ENCODE measurements around the gene CRYGB. TPM values are rescaled to one million over a fixed set of nuclear protein-coding genes. Genes with fewer than 3 reads are reported as not detected.
"Not testable (repeated sequence)": the region's sequence is repeated elsewhere in the genome, so short reads cannot be mapped to it uniquely, and the experiment has no call there.

The CRYGB gene
- total RNA-seq, 1 experiment from 2014 or later = not detected

- H3K4me3 ChIP-seq, DNase-seq, H3K27me3 ChIP-seq, H3K36me3 ChIP-seq, H3K9me3 ChIP-seq: not testable (repeated sequence)
Measured at GRCh38 chr2:208098701-208099100, 47.3 kb downstream of the CRYGB start.

- no peaks in the 10 kb centered on the region for H3K27me3 ChIP-seq
Measured at GRCh38 chr2:208098267-208098666, 47.7 kb downstream of the CRYGB start.

GRCh38 chr2:208097801-208098200 lies 48.2 kb downstream of the CRYGB start:
- H3K27me3 ChIP-seq = no peaks in the 10 kb centered on the region
- no peaks in the 10 kb centered on the region for H3K9me3 ChIP-seq
- H3K4me3 ChIP-seq = no peak overlapping the region
- peak; percentile 73 for DNase-seq
- no peaks in the 10 kb centered on the region for H3K36me3 ChIP-seq

More at GRCh38 chr2:208098267-208098666, 47.7 kb downstream of the CRYGB start:
- Histone ChIP-seq H3K9me3 (no peaks in the 10 kb centered on the region), H3K4me3 (no peak overlapping the region), H3K36me3 (no peaks in the 10 kb centered on the region)
- no peak for DNase-seq

- H3K9me3 ChIP-seq = no peaks in the 10 kb centered on the region
- H3K27me3 ChIP-seq = no peaks in the 10 kb centered on the region
- no peaks in the 10 kb centered on the region for H3K36me3 ChIP-seq
- no peak overlapping the region for H3K4me3 ChIP-seq
- peak; percentile 45 for DNase-seq
Measured at GRCh38 chr2:208097313-208097712, 48.6 kb downstream of the CRYGB start.

GRCh38 chr2:208096080-208096479 lies 49.9 kb downstream of the CRYGB start:
- H3K4me3 ChIP-seq = no peak overlapping the region
- no peak for DNase-seq
- no peaks in the 10 kb centered on the region for H3K36me3 ChIP-seq
- H3K9me3 ChIP-seq = no peaks in the 10 kb centered on the region
- H3K27me3 ChIP-seq = no peaks in the 10 kb centered on the region

GRCh38 chr2:208093128-208093527 lies 52.8 kb downstream of the CRYGB start:
- H3K27me3 ChIP-seq = no peaks in the 10 kb centered on the region
- H3K9me3 ChIP-seq = no peaks in the 10 kb centered on the region
- no peak overlapping the region for H3K4me3 ChIP-seq
- no peak for DNase-seq
- no peaks in the 10 kb centered on the region for H3K36me3 ChIP-seq

Other genes starting within 250 kb of the CRYGB start
- 6.0 and 6.4 TPM in 2 replicates for gene PLEKHM3, start 120.6 kb downstream of the CRYGB start, total RNA-seq (2014; rRNA removed; shearing (Covaris generic); ENCODE audit: low replicate concordance)
- gene CRYGD, start 21.6 kb downstream of the CRYGB start, total RNA-seq (2014; rRNA removed; shearing (Covaris generic); ENCODE audit: low replicate concordance) = not detected in 2 replicates
- gene CRYGC, start 16.3 kb downstream of the CRYGB start, total RNA-seq (2014; rRNA removed; shearing (Covaris generic); ENCODE audit: low replicate concordance) = not detected in 2 replicates
- not detected in 2 replicates for gene CRYGA, start 17.4 kb upstream of the CRYGB start, total RNA-seq (2014; rRNA removed; shearing (Covaris generic); ENCODE audit: low replicate concordance)
- gene C2orf80, start 43.9 kb upstream of the CRYGB start, total RNA-seq (2014; rRNA removed; shearing (Covaris generic); ENCODE audit: low replicate concordance) = not detected in 2 replicates
- 29.6 and 37.0 TPM in 2 replicates for gene IDH1, start 108.9 kb upstream of the CRYGB start, total RNA-seq (2014; rRNA removed; shearing (Covaris generic); ENCODE audit: low replicate concordance)
- 7.1 and 9.4 TPM in 2 replicates for gene PIKFYVE, start 120.1 kb upstream of the CRYGB start, total RNA-seq (2014; rRNA removed; shearing (Covaris generic); ENCODE audit: low replicate concordance)